ENCODE data around the gene STX16.

DNA sequence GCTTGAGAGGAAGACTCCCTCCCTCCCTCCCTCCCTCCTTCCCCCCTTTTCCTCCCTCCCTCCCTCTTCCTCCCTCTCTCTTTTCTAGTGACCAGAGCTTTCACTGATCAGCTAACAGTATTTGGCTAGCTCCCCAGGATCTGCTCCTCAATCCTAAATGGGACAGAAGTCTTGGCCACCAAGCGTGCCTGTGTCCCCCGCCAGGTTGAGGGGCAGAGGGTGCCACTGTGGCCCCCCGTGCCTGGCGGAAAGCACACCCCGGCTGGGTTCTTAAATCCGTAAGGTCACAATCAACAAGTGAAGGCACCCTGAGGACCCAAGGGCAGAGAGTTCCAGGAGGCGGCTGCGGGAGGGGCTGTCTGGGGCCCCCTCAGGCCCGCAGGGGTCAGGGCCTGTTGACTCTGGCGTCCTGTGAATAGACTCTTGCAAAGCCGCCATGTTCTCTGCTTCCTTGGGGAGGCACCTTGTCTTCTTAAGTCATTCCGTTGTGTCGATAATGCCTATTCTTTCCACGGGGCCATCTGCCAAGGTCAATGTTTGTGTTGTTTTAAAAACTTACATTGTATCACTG is 38.9 kb upstream of the STX16 start:
- TF ChIP-seq JUN (CRISPR knock-in tag; IDR thresholded peaks at IDR 0.05) (no peak), POLR2A (IDR thresholded peaks at IDR 0.05; ENCODE audit: insufficient read depth in 1 of 2, low read depth in 2 of 2, low read length in 2 of 2) (no peak), NR2C2 (CRISPR knock-in tag; IDR thresholded peaks at IDR 0.05; ENCODE audit: borderline replicate concordance) (no peak)
- TF ChIP-seq, protein P1, sequence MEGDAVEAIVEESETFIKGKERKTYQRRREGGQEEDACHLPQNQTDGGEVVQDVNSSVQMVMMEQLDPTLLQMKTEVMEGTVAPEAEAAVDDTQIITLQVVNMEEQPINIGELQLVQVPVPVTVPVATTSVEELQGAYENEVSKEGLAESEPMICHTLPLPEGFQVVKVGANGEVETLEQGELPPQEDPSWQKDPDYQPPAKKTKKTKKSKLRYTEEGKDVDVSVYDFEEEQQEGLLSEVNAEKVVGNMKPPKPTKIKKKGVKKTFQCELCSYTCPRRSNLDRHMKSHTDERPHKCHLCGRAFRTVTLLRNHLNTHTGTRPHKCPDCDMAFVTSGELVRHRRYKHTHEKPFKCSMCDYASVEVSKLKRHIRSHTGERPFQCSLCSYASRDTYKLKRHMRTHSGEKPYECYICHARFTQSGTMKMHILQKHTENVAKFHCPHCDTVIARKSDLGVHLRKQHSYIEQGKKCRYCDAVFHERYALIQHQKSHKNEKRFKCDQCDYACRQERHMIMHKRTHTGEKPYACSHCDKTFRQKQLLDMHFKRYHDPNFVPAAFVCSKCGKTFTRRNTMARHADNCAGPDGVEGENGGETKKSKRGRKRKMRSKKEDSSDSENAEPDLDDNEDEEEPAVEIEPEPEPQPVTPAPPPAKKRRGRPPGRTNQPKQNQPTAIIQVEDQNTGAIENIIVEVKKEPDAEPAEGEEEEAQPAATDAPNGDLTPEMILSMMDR (CRISPR knock-in tag; IDR thresholded peaks at IDR 0.05), result no peak
- TF ChIP-seq, protein P2, sequence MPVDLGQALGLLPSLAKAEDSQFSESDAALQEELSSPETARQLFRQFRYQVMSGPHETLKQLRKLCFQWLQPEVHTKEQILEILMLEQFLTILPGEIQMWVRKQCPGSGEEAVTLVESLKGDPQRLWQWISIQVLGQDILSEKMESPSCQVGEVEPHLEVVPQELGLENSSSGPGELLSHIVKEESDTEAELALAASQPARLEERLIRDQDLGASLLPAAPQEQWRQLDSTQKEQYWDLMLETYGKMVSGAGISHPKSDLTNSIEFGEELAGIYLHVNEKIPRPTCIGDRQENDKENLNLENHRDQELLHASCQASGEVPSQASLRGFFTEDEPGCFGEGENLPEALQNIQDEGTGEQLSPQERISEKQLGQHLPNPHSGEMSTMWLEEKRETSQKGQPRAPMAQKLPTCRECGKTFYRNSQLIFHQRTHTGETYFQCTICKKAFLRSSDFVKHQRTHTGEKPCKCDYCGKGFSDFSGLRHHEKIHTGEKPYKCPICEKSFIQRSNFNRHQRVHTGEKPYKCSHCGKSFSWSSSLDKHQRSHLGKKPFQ (CRISPR knock-in tag; IDR thresholded peaks at IDR 0.05; ENCODE audit: insufficient replicate concordance), result no peak
